Raji (cell line): ENCODE results near the gene TRUB1.

Source experiments
- POLR2A ChIP-seq: IDR thresholded peaks from 2 replicates; pipeline ENCODE4 v1.6.1; 2011; ENCODE audit warnings: low read depth, low read length, control low read depth; ENCODE audit not compliant: insufficient read depth

The TRUB1 gene

GRCh38 chr10:114937962-114938855, at the start of gene TRUB1:
TSS of gene TRUB1 (plus strand) at chr10:114938195. CDS start at chr10:114938254, 59 bp downstream.
- TF ChIP-seq POLR2A, result peak; percentile 91

- no peak for TF ChIP-seq POLR2A
Observed at GRCh38 chr10:114893251-114893650, 44.7 kb upstream of the TRUB1 start.

GRCh38 chr10:114894911-114895310, 43.1 kb upstream of the TRUB1 start:
- TF ChIP-seq POLR2A, result no peak

GRCh38 chr10:114897593-114897992, 40.4 kb upstream of the TRUB1 start:
- no peak for TF ChIP-seq POLR2A

- no peak for TF ChIP-seq POLR2A
Observed at GRCh38 chr10:114899982-114900381, 38.0 kb upstream of the TRUB1 start.

- TF ChIP-seq POLR2A, result no peak
Observed at GRCh38 chr10:114900658-114901057, 37.3 kb upstream of the TRUB1 start.

- TF ChIP-seq POLR2A, result no peak
Observed at GRCh38 chr10:114902151-114902550, 35.8 kb upstream of the TRUB1 start.

- TF ChIP-seq POLR2A, result no peak
Observed at GRCh38 chr10:114905450-114905849, 32.5 kb upstream of the TRUB1 start.

- TF ChIP-seq POLR2A, result no peak
Observed at GRCh38 chr10:114906981-114907380, 31.0 kb upstream of the TRUB1 start.

- no peak for TF ChIP-seq POLR2A
Observed at GRCh38 chr10:114908896-114909295, 29.1 kb upstream of the TRUB1 start.

- TF ChIP-seq POLR2A, result no peak
Observed at GRCh38 chr10:114911052-114911711, 26.8 kb upstream of the TRUB1 start.

- TF ChIP-seq POLR2A, result no peak
Observed at GRCh38 chr10:114911801-114912469, 26.1 kb upstream of the TRUB1 start.

GRCh38 chr10:114912470-114912859, 25.5 kb upstream of the TRUB1 start:
- no peak for TF ChIP-seq POLR2A

GRCh38 chr10:114914560-114914959, 23.4 kb upstream of the TRUB1 start:
- TF ChIP-seq POLR2A, result no peak

GRCh38 chr10:114915294-114915693, 22.7 kb upstream of the TRUB1 start:
- TF ChIP-seq POLR2A, result no peak

GRCh38 chr10:114916653-114917052, 21.3 kb upstream of the TRUB1 start:
- TF ChIP-seq POLR2A, result no peak

GRCh38 chr10:114917459-114917858, 20.5 kb upstream of the TRUB1 start:
- no peak for TF ChIP-seq POLR2A
